Middle frontal gyrus (tissue), 1 donor: ENCODE data around the gene ANKRD61.
"Not testable (repeated sequence)": the region's sequence is repeated elsewhere in the genome, so short reads cannot be mapped to it uniquely, and the experiment has no call there.

ENCODE experiments used
- DNase-seq: peaks from one replicate; pipeline ENCODE4 v3.0.0-alpha.2; 2015; ENCODE audit warnings: low spot score; ENCODE audit errors: extremely low spot score

The ANKRD61 gene

DNA sequence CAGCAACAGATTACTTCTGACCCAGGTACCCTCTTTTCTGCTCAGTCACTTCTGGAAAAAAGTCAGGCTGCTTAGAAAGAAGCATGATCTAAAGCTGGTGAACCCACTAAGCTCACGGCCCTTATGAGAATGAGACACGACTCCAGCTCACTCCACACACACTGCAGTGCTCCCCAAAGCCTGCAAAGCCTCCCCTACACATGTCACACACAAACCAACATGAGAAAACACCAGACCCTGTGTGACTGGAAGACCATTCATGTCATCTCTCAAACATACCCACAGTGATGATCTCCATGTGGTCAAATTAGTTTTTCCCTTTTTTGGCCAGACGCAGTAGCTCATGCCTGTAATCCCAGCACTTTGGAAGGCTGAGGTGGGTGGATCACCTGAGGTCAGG lies 391 bp downstream of the ANKRD61 start:
- no peak for DNase-seq

DNA sequence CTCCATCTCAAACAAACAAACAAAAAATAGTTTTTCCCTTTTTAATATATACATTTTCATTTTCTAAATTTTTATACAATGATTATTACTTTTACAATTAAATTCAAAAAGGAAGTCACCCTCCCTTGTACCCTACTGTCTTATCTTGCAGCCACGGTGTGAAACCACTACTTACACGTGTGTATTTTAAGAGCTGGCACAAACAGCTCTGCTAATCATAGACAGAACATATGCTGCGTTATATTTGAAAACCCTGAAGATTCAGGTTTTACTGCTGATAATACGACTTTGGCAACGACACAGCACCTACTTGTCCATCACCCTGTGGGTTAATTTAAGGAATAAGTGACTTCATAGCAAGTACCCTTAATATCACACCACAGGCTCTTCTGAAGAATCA lies 991 bp downstream of the ANKRD61 start:
- DNase-seq, result no peak

- DNase-seq, result no peak
These were observed 1.5 kb downstream of the ANKRD61 start for GRCh38 chr7:6032641-6033040.

GRCh38 chr7:6035165-6035564 lies 4.0 kb downstream of the ANKRD61 start:
- DNase-seq, result no peak

DNA sequence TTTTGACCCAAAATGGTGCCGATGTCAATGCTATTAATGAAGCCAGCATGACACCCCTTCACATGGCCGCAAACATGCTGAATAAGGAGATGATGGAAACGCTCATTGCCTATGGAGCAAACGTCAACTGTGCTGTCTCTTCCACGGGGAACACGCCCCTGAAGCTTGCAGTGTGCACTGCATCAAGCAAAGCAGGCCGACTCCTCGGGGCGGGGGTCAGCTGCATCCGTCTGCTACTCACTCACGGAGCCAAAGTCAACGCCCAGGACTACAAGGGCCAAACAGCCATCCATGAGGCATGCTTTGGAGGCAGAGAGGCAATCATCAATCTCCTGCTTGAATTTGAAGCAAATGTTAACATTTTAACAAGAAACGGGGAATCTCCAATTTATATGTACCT lies 4.5 kb downstream of the ANKRD61 start:
- no peak for DNase-seq

GRCh38 chr7:6049780-6050179 lies 18.6 kb downstream of the ANKRD61 start:
- DNase-seq, result no peak

GRCh38 chr7:6051185-6051584 lies 20.0 kb downstream of the ANKRD61 start:
- DNase-seq, result not testable (repeated sequence)

- no peak for DNase-seq
These were observed 25.4 kb downstream of the ANKRD61 start for GRCh38 chr7:6056616-6057015.

- DNase-seq, result no peak
These were observed 26.3 kb downstream of the ANKRD61 start for GRCh38 chr7:6057316-6058129.

- not testable (repeated sequence) for DNase-seq
These were observed 28.8 kb downstream of the ANKRD61 start for GRCh38 chr7:6059941-6060340.

GRCh38 chr7:6071406-6071805 lies 40.2 kb downstream of the ANKRD61 start:
- DNase-seq, result no peak

DNA sequence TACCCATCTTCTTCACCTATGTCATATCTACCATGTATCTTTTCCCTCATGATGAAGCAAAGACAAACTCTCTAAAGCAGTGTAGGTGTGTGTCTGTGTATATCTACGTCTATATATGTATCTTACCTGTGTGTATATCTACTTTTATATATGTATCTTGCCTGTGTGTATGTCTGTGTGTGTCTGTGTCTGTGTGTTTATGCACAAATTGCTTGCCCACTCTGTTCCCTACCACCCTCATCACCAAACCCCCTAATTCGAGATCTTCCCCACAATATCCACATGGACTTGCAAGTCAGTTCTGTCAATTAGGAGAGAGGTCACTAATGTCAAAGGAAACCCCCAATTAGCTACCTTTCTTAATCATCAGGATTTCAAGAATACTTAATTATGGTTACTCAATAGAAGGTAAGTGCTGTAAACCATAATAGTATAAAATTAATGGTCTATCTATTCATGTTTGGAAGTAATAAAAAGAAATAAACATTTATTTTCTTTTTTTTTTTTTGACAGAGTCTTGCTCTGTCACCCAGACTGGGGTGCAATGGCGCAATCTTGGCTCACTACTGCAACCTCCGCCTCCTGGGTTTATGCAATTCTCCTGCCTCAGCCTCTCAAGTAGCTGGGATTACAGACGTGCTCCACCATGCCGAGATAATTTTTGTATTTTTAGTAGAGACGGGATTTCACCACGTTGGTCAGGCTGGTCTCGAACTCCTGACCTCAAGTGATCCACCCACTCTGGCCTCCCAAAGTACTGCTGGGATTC lies 43.6 kb downstream of the ANKRD61 start:
- DNase-seq, result no peak

- DNase-seq, result no peak
These were observed 47.4 kb downstream of the ANKRD61 start for GRCh38 chr7:6078548-6078947.

GRCh38 chr7:6083047-6083446 lies 51.9 kb downstream of the ANKRD61 start:
- DNase-seq, result not testable (repeated sequence)
